Right ventricle myocardium inferior (tissue), 1 donor: ENCODE results near the gene OGFR. TPM values are rescaled to one million over a fixed set of nuclear protein-coding genes. Genes with fewer than 3 reads are reported as not detected.

Source experiments
- ATAC-seq: fragments of 200-7000 bp; cut with Tn5 transposase; one replicate; pipeline ENCODE4 v1.9.1; 2020; ENCODE audit warnings: mild to moderate bottlenecking, moderate library complexity
- DNase-seq: peaks from one replicate; pipeline ENCODE4 v3.0.0; 2021; ENCODE audit errors: missing footprints
- intact Hi-C: fragments of 100-400 bp; cut with DNase I; formaldehyde crosslinking; loops from one replicate; pipeline ENCODE4 v1.11.0; 2022
- total RNA-seq: library from RNA; stranded (reverse); fragmentation: NEBNext Ultra II Directional; extraction: Animal tissue kit (Norgen Biotek cat#: 25700); gene quantifications from one replicate; pipeline ENCODE4 v1.2.1, GENCODE V29; 2021
- donor health status: DM: no; HTN: yes; CAD: no; lungs with severe emphysema.

OGFR gene
- total RNA-seq, 1 donor from 2014 or later: 22.5 TPM

- intact Hi-C loops: no loop called here
- ATAC-seq (peak; percentile 68), DNase-seq (peak; percentile 82)
Measured at GRCh38 chr20:62818592-62819493, 14.2 kb downstream of the OGFR start.

DNA sequence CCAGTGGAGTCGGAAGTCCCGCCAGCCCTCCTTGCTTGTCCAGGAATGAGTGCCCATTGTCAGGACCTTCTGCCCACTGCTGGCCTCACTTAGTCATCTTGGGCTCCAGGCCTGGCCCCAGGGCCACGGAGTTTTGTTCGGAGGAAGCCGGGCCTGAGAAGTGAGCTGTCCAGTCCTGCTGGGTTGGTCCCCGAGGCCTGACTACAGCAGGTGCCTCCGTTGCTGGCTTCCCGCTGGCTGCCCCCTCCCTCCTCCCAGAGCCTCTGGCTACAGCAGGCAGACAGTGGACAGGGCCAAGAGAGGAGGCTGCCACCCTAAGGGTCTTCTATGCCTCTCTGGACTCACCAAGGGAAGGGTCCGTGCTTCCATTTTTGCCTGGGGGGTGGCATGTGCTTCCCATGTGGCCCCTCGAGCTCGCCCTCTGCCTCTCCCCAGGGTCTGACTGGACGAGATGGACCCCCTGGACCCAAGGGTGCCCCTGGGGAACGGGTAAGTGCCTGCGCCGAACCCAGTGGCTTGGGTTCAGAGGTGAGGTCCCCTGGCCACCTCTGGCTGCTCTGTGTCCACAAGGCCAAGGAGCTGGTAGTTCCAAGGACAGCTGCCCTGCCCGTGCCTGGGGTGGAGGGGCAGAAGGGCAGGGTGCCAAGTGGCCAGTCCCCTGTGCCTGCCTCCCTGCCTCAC lies 15.0 kb downstream of the OGFR start:
- intact Hi-C loops: no loop called here

DNA sequence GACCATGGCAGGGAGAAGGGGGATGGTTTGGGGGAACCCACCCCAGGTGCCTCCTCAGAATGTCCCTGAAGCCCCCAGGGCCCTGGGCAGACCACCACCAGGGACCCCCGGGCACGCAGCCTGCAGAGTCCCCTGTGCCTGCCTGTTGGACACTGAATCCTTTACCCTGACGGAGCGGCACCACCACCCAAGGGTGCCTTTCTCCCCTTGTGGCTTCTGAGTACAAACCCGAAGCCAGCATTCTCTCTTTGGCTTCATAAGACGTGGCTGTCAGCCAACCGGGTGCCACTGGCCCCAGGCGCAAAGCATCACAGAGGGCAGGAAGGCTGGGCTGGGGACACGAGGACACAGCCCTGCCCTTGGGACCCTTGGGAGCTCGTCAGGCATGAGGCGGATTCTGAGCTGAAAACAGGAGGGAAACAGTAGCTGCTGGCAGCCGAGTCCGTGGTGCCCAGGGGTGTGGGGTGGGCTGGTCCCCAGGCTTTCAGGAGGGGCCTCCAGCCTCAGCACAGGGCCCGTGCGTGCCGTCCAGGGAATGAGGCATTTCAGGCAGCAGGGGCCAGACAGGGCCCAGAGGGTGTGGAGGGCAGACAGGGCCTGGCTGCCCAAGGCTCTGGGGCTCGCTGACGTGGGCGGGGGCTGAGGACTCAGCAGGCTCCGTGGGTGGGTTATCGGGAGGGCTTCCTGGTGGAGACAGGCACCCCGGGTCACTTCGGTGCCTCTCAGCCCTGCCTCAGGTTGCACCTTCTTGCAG lies 15.8 kb downstream of the OGFR start:
- intact Hi-C loops: no loop called here
- ATAC-seq (no peak), DNase-seq (no peak)

More for the DNA sequence above, 15.0 kb downstream of the OGFR start:
- DNase-seq: no peak
- ATAC-seq: peak; percentile 17

GRCh38 chr20:62820962-62821725 lies 16.5 kb downstream of the OGFR start:
- ATAC-seq: no peak
- no peak for DNase-seq
- intact Hi-C loops: no loop called here

DNA sequence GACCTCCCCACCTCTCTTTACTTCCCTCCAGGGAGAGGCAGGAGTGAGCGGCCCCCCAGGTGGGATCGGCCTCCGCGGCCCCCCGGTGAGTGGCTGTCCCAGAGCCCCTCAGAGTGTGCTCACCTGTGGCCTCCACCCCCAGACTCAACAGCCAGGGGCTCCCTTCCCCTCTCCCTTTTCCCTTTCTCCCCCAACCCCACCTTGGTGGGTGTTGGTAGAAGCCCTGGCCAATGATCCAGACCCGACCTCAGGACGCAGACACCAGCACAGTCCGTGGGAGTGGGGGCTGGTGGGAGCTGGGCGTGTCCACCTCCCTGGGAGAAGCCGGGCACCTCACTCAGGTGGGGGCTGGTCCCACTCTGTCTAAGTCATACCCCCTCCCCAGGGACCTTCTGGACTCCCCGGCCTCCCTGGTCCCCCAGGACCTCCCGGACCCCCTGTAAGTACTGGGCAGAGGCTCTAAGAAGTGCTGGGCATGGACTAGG lies 17.1 kb downstream of the OGFR start:
- DNase-seq (no peak), ATAC-seq (no peak)
- intact Hi-C loops: no loop called here

- no peak for ATAC-seq
- no peak for DNase-seq
- intact Hi-C loops: no loop called here
Measured at GRCh38 chr20:62822239-62822787, 17.7 kb downstream of the OGFR start.

GRCh38 chr20:62822788-62823651 lies 18.4 kb downstream of the OGFR start:
- ATAC-seq (no peak), DNase-seq (no peak)
- intact Hi-C loops: no loop called here

DNA sequence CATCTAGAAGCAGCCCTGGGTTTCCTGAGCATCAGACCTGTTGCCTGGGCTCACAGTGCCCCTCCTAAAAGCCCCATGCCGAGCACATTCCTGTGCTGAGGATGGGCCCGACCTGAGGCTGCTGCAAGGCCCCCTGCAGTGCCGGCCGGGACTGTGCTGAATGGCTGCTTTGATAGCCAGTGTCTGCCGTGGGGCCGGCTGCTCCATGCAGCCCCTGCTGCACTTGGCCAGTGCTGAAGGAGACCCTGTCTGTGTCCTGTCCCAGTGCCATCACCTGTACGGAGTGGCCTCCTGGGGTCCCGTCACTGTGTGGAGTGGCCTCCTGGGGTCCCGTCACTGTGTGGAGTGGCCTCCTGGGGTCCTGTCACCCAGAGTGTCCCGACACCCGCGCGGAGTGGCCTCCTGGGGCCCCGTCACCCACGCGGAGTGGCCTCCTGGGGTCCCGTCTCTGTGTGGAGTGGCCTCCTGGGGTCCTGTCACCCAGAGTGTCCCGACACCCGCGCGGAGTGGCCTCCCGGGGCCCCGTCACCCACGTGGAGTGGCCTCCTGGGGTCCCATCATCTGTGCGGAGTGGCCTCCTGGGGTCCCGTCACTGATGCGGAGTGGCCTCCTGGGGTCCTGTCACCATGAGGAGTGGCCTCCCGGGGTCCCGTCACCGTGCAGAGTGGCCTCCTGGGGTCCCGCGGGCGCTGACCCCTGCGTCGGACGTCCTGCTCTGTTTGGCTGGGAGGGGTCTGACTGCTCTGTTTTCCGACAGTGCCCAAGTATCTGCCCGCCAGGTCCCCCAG lies 19.2 kb downstream of the OGFR start:
- no peak for ATAC-seq
- intact Hi-C loops: no loop called here
- DNase-seq: no peak

DNA sequence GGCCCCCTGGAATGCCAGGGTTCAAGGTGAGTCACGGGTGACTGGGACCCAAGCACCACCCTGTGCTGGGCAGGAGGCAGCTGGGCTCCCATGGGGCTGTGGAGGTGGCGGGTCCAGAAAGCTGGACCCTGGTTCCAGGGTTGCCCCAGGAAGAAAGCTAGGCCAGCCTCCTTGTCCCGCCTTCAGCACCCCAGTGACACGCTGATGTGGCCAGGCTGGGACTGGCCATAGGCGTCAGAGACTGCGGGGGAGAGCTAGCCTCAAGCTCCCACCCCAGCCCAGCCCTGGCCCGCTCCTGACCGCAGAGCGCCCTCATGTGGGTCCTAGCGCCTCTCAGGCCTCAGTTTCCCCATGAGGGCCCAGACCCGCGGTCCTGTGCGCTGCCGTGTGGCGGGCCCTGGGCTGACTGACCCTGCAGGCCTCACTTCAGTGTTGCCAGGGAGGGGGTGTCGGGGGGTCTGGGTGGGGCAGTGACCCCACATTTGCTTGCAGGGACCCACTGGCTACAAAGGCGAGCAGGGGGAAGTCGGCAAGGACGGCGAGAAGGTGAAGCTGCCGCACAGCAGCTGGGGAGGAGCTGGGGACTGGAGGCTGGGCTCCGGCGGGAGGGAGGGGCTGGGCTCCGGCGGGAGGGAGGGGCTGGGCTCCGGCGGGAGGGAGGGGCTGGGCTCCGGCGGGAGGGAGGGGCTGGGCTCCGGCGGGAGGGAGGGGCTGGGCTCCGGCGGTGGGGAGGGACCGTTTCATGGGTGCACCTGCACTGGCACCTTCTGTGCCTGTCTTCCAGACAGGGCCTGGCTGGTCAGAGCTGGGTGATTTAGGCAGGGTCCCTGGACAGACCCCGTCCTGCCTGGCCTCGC lies 20.1 kb downstream of the OGFR start:
- ATAC-seq: peak; percentile 36
- DNase-seq: no peak

GRCh38 chr20:62825333-62825985 lies 20.8 kb downstream of the OGFR start:
- no peak for ATAC-seq
- intact Hi-C loops: no loop called here
- DNase-seq: no peak

More for the DNA sequence above, 20.1 kb downstream of the OGFR start:
- intact Hi-C loops: no loop called here

DNA sequence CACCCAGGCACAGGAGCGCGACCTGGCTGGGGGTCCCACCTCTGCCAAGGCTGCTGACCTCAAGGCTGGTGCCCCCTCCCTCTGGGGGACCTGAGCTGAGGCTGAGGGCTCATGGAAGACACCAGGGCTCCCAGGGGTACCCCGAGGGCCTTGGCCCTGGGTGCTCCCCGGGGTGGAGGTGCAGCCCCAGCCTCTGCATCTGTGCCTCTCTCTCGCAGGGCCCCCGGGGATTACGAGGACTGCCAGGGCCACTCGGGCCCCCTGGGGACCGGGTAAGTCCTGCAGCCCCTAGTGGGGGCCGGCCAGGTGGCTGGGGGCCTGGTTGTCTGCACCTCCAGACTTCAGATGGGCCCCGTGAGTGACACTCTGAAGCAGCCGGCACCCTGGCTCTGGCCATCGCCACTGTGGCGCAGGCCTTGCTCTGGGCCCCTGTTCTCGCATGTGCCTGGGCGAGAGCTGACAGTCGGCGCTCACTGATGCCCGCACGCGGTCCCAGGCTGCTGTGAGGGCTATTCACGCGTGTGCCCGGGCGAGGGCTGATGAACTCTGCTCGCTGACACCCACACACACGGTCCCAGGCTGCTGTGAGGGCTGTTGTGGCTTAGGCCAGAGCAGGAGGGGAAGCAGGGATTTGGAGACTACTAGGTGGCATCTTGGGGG lies 21.5 kb downstream of the OGFR start:
- DNase-seq (no peak), ATAC-seq (no peak)
- intact Hi-C loops: no loop called here

DNA sequence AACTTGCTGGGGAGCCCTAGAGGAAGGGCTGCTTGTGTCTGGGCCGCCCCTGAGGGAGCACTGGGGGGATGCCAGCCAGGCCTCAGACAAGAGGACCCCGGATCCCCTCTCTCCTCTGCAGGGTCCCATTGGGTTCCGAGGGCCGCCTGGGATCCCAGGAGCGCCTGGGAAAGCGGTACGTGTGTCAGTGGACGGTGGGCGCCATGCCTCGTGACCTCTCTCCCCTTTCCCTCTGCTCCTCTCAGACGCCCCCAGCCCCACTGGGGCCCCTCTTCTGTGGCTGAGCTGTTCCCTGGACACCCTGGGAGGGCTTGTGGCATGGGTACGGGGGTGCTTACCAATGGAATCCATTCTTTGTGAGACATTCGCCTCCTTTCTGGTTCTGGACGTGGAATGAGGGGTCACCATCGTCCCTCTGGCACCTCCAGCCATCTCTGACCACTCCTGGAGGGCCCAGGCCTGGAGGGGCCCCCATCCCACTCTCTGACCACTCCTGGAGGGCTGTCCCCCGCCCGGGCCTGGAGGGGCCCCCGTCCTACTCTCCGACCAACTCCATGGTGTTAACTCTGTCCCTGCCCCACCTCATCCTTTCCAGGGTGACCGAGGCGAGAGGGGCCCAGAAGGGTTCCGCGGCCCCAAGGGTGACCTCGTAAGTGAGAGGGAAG lies 22.1 kb downstream of the OGFR start:
- intact Hi-C loops: no loop called here
- ATAC-seq (no peak), DNase-seq (no peak)

DNA sequence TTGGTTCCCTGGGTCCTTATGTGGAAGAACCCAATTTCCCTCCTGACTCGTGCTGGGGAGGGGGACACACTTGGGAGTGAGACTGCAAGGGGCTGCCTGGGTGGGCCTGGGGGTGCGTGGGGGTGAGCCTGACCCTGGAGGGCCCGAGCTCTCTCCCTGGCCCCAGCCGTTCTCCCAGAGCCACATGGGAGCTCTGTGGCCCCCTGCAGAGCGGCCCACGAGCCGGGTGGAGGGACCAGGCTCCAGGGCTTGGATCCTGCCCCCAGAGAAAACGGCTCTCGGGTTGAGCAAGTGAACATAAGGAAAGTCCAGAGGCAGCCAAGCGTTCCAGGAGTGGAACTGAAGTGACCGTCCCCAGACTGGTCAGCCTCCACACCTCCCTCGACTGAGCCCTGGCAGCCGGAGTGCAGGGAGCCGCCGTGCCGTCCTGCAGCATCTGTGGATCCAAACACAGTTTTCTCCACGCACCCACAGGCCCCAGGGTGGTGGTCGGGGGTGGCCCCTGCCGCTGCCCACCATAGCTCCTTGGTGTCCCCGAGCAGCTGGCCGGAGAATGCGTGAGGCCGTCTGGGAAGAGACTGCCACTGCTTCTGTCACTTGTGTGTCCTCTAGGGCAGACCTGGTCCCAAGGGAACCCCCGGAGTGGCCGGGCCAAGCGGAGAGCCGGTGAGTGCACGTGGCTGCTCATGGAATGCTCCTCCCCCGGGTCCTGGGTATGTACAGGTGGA lies 22.8 kb downstream of the OGFR start:
- ATAC-seq: no peak

GRCh38 chr20:62828051-62828450 lies 23.4 kb downstream of the OGFR start:
- ATAC-seq: no peak
- intact Hi-C loops: no loop called here
- DNase-seq: no peak

More for the DNA sequence above, 22.8 kb downstream of the OGFR start:
- intact Hi-C loops: no loop called here
- DNase-seq: no peak
